ENCODE data around the gene ZER1.

DNA sequence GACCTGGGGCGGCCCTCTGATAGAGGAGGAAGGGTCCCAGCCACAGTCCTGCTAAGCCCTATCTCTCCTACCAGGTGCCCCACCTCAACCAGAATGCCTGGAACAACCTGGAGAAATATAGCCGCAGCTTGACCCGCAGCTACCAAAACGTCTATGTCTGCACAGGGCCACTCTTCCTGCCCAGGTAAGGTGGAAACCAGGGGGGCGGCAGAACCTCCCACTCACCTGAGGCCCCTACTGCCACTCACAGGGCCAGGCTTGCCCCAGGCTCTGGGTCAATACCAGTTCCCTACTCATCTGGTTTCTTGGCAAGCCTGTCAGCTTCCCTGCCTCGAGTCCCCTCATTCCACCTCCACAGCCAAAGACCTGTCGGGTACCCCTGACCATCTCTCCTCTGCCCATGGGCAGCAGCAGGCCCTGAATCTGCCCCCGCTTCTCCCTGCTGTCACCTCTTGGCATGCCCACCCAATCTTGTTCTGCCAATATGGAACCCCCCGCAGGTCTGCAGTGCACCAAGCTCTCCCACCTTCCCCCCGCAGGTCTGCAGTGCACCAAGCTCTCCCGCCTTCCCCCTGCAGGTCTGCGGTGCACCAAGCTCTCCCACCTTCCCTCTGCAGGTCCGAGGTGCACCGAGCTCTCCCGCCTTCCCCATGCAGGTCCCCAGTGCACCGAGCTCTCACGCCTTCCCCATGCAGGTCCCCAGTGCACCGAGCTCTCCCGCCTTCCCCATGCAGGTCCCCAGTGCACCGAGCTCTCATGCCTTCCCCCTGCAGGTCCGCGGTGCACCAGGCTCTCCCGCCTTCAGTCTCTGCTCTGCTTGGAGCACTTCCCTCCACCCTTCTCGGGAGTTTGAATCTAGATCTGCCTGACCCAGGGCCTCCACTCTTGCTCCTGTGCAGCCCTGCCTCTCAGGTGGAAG is 49.2 kb upstream of the ZER1 start:
- TF ChIP-seq, protein P1, sequence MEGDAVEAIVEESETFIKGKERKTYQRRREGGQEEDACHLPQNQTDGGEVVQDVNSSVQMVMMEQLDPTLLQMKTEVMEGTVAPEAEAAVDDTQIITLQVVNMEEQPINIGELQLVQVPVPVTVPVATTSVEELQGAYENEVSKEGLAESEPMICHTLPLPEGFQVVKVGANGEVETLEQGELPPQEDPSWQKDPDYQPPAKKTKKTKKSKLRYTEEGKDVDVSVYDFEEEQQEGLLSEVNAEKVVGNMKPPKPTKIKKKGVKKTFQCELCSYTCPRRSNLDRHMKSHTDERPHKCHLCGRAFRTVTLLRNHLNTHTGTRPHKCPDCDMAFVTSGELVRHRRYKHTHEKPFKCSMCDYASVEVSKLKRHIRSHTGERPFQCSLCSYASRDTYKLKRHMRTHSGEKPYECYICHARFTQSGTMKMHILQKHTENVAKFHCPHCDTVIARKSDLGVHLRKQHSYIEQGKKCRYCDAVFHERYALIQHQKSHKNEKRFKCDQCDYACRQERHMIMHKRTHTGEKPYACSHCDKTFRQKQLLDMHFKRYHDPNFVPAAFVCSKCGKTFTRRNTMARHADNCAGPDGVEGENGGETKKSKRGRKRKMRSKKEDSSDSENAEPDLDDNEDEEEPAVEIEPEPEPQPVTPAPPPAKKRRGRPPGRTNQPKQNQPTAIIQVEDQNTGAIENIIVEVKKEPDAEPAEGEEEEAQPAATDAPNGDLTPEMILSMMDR (IDR thresholded peaks at IDR 0.05): no peak
- TF ChIP-seq POLR2A (IDR thresholded peaks at IDR 0.05): no peak

All from uterus (tissue), 2 donors.